Cardiac septum (tissue), 1 donor: ENCODE data around the gene CLK3. TPM values are rescaled to one million over a fixed set of nuclear protein-coding genes. Genes with fewer than 3 reads are reported as not detected.
"Not testable (repeated sequence)": the region's sequence is repeated elsewhere in the genome, so short reads cannot be mapped to it uniquely, and the experiment has no call there.

ENCODE experiments used
- DNase-seq: peaks from one replicate; pipeline ENCODE4 v3.0.0-alpha.2; 2020; ENCODE audit warnings: low spot score
- intact Hi-C: fragments of 100-400 bp; cut with DNase I; formaldehyde crosslinking; loops from one replicate; pipeline ENCODE4 v1.14.0; 2022
- total RNA-seq: library from RNA; stranded (reverse); fragmentation: NEBNext Ultra II Directional; extraction: Animal tissue kit (Norgen Biotek cat#: 25700); gene quantifications from one replicate; pipeline ENCODE4 v1.2.1, GENCODE V29; 2021
- donor health status: DM: no; HTN: no; CAD: no.

CLK3 gene
- total RNA-seq, 1 donor from 2014 or later, result 53.1 TPM

DNA sequence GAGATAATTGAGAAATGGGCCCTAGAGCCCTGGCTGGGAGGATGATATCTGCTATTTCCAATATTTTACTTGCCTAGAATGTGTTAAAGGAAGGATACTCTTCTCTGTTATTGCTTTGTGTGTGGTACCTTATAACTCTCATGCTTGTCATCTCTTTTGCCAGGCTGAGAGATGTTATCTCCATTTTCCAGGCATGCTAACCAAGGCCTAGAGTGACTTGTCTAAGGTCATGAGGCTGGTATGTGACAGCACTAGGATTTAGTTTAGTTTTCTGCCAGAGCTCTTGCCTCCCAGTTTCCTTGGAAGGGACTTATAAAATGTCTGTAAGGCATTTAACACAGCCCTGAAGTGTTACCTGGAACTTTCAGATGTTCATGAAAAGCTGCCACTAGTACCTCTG lies 1.4 kb downstream of the CLK3 start:
- intact Hi-C loops, result no loop called here
- no peak for DNase-seq

DNA sequence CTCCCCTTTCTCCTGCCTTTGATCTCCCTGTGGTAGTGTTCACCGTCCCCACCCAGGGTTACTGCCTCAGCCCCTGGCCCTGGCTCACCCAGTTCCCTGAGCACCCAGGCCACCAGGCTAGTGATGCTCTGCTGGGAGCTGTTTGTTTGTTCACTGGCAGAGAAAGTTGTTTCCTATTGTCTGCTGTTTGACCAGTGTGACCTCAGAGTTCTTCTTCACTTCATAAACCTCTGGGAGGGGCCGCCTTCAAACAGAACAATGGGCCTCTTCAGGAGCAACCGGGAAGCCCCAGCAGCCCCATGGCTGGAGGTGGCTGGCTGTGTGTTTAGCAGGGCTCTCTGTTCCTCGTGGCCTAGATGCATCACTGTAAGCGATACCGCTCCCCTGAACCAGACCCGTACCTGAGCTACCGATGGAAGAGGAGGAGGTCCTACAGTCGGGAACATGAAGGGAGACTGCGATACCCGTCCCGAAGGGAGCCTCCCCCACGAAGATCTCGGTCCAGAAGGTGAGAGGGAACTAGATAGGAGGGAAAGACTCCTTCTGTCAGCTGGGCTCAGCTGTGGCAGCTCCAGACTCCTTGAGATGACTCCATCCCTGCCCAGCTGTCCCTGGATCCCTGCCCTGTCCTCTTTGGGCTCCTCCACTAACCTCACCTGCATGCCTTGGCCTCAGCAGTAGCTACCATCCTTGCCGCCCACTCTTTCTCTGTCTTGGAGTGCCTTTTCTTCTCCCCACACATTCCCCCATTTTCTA lies 3.4 kb downstream of the CLK3 start:
- no peak for DNase-seq
- intact Hi-C loops, result no loop called here

DNA sequence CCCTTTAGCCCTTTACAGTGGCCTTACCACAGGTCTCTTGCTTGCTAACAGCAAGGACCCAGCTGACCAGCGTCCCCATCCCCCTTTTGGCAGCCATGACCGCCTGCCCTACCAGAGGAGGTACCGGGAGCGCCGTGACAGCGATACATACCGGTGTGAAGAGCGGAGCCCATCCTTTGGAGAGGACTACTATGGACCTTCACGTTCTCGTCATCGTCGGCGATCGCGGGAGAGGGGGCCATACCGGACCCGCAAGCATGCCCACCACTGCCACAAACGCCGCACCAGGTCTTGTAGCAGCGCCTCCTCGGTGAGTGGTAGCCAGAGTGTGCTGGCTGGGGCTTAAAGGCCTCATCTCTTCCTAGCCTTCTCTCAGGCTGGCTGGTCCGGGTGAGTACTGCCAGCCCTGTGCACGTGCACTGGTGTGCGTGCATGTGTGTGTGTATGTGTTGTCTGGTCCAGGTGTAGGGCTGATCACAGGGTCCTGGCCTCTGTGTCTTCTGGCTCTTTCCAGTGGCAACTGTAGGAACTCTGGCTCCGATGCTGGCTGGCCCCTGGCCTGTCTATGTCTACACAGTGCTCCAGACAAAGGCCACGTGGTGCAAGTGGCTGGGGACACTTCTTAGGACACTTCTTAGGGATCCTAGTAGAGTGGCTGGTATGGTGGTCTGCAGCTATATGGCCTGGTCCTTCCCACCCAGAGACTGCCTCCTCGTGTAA lies 4.4 kb downstream of the CLK3 start:
- intact Hi-C loops, result no loop called here

DNA sequence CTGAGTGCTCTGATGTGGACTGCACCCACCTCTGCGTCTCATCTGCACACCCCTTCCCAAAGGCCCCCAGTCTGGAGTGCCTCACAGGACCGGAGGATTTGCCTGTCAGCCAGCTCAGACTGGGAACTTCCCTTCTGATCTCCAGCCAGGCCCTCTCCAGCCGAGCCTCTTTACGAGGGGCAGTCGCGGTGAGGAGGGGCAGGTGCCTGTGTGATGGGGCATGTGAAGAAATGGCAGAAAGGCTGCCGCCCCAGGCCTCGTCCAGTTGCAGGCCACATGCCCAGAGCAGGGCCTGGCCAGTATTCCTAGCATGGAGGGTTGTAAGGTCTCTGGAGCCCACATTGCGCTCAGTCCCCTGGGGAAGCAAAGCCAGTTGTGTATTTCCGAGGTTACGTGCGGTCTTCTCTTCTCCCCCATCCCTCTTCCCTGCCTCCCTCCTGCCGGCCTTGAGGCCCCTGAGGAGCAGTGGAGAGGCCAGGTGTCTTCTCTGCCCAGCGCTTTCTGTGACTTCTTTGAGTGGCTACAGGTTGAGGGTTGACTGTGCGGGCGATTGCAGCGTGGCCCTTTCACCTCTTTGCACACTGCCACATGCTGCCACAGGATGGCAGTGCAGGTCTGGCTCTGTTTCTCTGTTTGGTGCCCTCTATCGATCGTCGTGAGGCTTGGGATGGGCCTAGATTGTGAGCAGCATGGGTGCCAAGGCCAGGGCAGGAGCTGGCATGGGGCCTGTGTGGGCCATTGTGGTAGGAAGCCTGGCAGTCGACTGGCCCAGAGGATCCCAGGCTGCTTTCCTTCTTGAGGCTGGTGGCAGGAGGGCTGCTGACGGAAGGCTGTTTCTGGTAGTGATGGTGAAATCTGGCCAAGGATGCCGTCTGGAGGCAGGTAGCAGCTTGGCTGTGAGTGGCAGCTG lies 5.3 kb downstream of the CLK3 start:
- no peak for DNase-seq

More for the DNA sequence above, 4.4 kb downstream of the CLK3 start:
- DNase-seq, result no peak

DNA sequence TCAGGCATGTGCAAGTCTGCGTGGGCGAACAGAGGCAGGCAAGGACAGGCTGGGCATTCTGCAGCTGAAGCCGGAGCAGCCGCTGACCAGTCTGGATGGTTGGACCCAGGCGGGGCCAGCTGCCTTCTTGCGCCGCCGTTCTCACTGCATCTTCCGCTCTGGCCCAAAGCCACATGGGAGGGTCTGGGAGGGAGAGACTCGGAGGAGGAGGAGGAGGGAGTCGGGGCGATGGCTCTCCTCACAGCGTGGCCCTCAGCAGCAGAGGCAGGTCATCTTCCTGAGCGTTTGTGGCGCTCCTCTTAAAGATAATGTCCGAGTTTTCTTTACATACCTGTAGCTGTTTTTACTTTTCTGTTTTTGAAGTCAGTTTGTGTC lies 5.9 kb downstream of the CLK3 start:
- intact Hi-C loops, result no loop called here
- DNase-seq, result no peak

More for the DNA sequence above, 5.3 kb downstream of the CLK3 start:
- intact Hi-C loops, result no loop called here

DNA sequence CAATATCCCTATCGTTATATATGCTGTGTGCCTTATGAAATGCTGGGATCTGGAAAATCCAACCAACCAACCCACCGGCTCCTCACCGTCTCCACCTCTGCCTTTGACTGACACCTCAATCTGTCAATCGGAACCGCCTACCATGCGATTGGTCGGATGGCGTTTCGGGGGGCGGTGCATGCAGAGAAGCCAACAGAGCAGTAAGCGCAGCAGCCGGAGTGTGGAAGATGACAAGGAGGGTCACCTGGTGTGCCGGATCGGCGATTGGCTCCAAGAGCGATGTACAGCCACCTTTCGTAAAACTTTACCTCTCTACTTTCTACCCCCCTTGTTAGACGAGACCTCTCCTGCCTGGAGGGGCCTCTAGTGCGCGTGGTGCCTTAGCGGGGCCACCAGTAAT lies 6.3 kb downstream of the CLK3 start:
- intact Hi-C loops, result no loop called here

DNA sequence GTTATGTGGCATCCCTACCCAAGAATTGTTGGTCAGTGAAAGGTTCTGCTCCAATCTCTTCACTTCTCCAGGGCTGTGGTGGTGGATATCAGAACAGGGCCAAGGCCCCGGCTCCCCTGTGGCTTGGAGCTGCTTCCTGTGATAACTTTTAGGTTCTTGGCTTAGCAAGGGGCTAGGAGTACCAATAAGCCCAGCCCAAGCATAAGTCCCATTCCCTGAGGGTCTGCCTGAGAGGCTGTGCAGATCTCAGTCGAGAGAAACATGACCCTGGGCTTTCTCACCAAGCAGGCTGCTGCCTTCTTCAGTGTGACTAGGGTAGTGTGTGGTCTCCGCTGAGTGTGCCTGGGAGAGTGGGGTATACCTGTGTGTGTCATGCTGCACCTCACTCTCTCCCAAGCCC lies 7.1 kb downstream of the CLK3 start:
- DNase-seq, result no peak
- intact Hi-C loops, result no loop called here

More for the DNA sequence above, 6.3 kb downstream of the CLK3 start:
- DNase-seq, result no peak

DNA sequence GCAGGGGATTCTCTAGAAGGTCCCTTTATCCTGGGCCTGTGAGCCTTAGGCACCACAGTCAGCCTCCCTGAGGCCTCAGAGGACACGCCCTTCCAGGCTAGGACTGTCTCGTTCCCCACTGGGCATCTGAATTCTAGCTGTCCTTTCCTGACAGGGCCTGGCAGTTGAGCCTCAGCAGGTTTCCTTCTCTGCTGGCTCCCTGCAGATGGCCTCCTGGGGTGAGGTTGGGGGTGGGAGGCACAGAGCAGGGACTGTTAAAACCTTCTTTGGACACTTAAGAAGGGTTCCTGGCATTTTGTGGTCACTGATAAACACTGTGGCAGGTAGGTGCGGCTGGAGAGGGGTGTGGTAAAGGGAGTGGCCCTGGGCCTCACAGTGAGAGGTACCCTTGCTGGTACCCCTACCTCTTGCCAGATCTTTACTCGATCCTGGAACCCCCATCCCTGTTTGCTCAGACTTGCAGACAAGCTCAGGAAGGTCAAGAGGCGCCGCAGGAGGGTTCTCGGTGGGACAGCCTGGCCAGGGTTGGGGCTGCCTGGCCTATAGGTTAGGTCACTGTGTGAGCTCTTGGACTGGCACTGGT lies 8.5 kb downstream of the CLK3 start:
- no peak for DNase-seq
- intact Hi-C loops, result no loop called here

DNA sequence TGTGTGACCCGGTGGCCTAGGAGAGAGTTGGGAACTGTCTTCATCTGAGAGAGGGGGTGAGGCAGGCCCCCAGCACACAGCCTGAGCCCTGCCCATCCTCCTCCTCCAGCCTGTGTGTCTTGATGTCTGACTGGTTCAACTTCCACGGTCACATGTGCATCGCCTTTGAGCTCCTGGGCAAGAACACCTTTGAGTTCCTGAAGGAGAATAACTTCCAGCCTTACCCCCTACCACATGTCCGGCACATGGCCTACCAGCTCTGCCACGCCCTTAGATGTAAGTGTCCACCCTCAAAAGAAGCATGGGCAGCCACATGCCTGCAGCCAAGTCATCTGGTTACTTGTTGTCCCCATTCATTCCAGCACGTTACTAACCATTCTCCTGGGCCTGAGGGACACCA lies 10.1 kb downstream of the CLK3 start:
- intact Hi-C loops, result no loop called here
- no peak for DNase-seq

DNA sequence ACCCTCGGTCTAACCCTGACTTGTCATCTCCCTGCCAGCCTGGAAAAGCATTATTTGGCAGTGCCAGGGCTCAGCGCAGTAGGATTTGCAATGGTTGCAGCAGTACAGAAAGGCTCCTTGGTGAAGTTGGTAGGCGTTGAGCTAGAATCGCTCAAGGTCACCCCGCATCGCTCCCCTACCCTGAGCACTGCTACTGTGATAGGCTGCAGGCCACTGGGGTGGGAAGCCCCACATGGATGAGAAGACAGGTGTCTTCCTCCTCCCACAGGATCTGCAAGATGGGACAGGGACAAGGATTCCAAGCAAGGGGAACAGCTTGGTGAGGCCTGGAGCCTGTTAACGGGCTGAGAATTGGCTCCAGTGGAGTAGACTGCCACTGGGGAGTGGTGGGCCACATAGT lies 10.7 kb downstream of the CLK3 start:
- intact Hi-C loops, result no loop called here
- DNase-seq, result no peak

DNA sequence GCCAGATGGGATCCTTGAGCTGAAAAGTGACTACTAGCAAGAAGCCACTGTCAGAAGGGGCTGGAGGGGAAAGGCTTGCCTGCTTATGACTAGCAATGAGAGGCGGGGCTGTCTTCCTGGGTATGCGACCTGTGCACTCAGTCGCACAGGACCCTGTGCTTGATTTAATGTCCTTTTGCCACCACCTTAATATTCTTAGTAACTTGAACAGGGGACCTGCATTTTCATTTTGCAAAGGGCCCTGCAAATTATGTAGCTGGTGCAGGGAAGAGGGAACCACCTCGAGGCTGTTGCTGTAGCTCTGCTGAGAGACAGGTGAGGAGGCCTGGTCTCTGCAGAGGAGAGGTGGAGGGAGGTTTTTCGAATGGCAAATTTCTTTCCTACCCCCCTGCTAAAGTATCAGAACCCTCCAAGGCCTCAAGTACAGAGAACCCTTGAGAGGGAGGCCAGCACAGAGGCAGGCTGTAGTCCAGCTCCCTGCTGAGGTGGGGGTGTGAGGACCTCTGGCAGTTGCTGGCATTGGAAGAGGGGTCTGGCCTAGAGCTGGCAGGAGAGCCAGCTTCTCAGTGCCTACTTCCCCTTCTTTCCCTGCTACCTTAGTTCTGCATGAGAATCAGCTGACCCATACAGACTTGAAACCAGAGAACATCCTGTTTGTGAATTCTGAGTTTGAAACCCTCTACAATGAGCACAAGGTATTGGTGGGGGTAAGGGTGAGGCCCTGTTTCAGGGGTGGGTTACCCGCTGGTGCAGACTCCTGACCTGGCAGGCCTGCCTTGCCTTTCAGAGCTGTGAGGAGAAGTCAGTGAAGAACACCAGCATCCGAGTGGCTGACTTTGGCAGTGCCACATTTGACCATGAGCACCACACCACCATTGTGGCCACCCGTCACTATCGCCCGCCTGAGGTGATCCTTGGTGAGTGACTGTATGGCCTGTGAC lies 11.4 kb downstream of the CLK3 start:
- intact Hi-C loops, result no loop called here
- no peak for DNase-seq

DNA sequence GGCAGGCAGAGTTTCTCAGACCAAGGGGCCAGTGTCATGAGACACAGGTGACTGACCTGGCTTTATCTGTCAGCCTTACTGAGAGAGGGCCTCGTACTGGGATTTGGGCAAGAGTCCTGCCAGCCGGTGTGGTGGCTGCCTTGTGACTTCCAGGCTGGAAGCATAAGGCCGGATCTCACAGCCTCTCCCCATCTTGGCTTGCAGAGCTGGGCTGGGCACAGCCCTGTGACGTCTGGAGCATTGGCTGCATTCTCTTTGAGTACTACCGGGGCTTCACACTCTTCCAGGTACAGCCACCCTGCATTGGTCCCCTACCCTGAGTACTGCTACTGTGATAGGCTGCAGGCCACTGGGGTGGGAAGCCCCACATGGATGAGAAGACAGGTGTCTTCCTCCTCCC lies 12.1 kb downstream of the CLK3 start:
- intact Hi-C loops, result no loop called here
- DNase-seq, result no peak

DNA sequence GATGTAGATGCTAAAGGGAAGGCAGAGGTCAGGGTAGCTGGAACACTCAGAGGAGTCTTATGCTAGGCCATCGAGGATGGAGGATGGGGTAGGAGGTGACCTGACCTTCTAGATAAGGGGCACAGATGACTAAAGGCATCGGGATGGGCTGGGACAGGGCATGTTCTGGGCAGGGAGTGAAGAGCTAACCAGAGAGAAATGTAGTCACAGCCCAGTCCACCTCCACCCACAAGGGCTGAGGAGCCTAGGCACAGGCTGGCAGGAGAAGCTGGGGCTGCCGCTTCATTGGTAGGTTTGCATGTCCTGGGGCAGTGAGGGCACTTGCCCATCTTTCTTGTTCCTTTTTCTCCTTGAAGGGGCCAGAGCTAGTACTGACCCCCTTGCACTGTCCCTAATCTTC lies 12.6 kb downstream of the CLK3 start:
- DNase-seq, result no peak
- intact Hi-C loops, result no loop called here

DNA sequence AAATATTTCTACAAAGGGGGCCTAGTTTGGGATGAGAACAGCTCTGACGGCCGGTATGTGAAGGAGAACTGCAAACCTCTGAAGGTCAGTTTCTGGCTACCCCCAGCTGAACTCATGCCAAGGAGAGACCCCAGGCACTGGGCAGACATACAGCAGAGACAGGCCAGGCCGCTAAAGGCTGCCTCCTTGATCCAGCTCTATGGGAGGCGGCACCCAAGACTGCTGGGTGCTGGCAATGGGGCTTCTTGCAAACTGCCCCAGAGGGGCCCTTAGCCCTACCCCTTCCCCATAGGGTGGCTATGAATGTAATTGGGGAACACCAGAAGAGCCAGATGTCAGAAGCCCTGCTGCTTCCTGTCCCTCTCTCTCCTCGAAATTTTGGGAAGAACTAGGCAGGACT lies 13.3 kb downstream of the CLK3 start:
- no peak for DNase-seq
- intact Hi-C loops, result no loop called here

DNA sequence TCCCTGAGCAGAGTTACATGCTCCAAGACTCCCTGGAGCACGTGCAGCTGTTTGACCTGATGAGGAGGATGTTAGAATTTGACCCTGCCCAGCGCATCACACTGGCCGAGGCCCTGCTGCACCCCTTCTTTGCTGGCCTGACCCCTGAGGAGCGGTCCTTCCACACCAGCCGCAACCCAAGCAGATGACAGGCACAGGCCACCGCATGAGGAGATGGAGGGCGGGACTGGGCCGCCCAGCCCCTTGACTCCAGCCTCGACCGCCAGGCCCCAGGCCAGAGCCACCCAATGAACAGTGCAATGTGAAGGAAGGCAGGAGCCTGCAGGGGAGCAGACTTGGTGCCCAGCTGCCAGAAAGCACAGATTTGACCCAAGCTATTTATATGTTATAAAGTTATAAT lies 14.1 kb downstream of the CLK3 start:
- DNase-seq, result not testable (repeated sequence)
- intact Hi-C loops, result loop anchor here (2.0 kb wide), 1 partner anchor 255 kb away; no protein-coding TSS in a partner anchor

DNA sequence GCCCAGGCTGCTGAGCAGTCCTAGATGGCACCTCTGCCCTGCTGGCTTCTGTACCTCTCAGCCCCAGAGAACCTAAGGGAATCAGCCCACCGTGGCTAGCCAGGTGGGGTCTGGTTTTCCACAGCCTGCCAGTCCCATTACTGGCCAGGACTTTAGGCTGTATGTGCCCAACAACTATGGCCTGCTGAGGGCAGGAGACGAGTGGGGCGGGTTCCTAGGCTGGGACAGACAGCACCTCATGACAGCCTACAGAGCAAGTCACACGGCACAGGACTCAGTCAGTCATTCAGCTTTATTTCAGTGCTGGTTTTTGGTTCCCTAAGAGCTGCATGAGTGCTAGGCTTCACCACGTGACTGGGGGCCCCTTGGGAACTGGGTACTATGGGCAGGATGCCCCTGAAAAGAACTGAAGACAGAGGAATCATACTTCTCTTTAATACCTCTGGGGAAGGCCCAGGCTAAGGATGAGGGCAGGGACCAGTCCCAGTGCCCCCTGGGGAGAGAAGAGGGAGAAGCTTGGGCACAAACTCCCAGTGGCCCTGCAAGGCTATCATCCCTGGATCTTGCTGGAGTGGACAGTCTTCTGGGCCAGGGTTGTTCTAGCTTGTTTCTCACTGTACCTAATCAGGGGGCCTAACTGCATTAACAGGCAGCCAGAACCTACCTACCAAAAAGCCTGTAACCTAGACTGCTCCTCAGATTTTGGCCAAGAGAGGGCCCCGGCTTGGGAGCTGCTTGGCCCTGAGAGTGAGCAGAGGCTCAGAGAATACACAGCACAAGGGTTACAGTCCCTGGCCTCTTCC lies 14.8 kb downstream of the CLK3 start:
- intact Hi-C loops, result loop anchor here (2.0 kb wide), 1 partner anchor 256 kb away; no protein-coding TSS in a partner anchor
- DNase-seq, result no peak

DNA sequence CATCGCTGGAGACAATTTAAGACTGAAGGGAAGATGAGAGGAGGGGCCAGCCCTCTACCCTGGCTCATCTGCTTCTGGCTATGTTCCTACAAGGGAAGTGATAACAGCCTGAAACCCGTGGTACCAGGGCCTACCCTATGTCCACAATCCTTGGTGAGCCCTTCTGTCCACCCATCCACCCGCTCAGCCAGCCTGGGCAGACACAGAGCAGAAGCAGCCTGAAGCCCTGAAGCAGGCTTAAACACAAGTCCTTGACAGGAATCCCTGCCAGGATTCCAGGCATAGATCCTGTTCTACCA lies 15.4 kb downstream of the CLK3 start:
- intact Hi-C loops, result loop anchor here (2.0 kb wide), 1 partner anchor 256 kb away; no protein-coding TSS in a partner anchor
- DNase-seq, result no peak

DNA sequence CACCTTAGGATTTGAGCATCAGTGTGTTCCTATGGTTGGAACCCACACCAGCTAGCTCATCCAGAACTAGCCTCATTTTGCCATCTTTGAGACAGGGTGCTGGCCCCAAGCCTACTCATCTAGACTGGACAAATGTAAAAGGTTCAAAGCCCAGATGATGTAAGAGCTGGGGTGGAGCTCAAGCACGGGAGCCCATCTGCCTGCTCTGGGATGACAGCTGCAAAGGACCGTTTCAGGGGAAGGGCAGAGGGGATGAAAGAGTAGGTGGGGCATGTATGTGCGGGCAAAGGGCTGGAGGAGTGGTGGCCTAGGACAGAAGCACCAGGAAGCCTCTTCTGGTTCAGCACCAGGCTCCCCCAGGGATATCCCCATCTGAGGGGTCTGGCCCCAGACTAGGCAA lies 15.8 kb downstream of the CLK3 start:
- no peak for DNase-seq
- intact Hi-C loops, result loop anchor here (2.0 kb wide), 1 partner anchor 257 kb away; no protein-coding TSS in a partner anchor
